ENCODE data around the gene ACTN1. TPM values are rescaled to one million over a fixed set of nuclear protein-coding genes. Genes with fewer than 3 reads are reported as not detected.

Gene ACTN1
- total RNA-seq, 1 donor from 2014 or later = 1,102 TPM

DNA sequence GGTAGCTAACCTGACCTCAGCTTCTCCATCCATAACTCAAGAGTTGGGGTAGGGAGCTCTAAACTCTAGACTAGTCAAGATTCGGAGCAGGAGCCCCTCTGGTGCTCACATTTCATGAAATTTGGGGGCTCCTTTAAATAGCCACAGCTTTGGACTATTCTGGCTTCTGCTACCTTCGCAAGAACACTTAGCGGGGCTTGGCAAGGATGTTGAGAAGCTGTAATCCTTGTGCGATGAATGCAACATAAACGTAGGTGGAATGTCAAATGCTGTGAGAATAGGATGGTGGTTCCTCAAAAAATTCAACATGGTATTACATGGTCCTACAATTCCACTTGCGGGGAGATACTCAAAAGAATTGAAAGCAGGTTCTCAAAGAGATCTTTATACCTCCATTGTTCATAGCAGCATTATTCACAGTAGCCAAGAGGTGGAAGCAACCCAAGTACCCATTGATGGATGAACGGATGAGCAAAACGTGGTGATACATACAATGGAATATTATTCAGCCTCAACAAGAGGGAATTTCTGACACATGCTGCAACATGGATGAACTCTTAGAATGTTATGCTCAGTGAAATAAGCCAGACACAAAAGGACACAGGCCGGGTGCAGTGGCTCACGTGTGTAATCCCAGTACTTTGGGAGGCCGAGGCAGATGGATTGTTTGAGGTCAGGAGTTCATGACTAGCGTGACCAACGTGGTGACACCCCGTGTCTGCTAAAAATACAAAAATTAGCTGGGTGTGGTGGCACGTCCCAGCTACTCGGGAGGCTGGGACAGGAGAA is 73.8 kb downstream of the ACTN1 start:
- DNase-seq (ENCODE audit: low spot score) = no peak
- Mint-ChIP-seq H3K27me3 (ENCODE audit: low read depth) (no peaks in the 10 kb centered on the region), H3K27ac (ENCODE audit: unreplicated experiment) (peak overlapping the region; percentile 68), H3K9me3 (ENCODE audit: low read depth) (no peaks in the 10 kb centered on the region), H3K4me1 (ENCODE audit: low read depth) (peaks cover 38% of the 10 kb centered on the region), H3K4me3 (ENCODE audit: unreplicated experiment) (no peak overlapping the region), H3K36me3 (ENCODE audit: low read depth) (peaks cover 78% of the 10 kb centered on the region)
- TF ChIP-seq, protein P1, sequence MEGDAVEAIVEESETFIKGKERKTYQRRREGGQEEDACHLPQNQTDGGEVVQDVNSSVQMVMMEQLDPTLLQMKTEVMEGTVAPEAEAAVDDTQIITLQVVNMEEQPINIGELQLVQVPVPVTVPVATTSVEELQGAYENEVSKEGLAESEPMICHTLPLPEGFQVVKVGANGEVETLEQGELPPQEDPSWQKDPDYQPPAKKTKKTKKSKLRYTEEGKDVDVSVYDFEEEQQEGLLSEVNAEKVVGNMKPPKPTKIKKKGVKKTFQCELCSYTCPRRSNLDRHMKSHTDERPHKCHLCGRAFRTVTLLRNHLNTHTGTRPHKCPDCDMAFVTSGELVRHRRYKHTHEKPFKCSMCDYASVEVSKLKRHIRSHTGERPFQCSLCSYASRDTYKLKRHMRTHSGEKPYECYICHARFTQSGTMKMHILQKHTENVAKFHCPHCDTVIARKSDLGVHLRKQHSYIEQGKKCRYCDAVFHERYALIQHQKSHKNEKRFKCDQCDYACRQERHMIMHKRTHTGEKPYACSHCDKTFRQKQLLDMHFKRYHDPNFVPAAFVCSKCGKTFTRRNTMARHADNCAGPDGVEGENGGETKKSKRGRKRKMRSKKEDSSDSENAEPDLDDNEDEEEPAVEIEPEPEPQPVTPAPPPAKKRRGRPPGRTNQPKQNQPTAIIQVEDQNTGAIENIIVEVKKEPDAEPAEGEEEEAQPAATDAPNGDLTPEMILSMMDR (IDR thresholded peaks at IDR 0.05) = no peak

DNA sequence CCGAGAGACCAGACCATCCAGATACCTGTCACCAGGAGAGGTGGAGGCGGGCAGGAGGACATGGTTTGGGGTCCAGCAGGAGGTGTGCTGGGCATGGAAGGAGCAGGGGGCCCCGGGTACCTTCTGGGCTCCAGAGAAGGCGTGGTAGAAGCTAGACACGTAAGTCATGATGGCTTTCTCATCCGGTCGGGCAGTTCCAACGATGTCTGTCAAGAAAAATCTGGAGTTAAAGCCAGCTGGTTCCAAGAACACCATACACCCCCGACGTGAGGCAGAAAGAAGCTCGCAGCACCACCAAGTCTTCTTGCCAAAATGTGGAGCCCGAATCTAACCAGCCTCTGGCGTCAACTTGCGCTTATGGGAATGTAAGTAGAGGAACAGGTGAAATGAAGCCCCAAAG is 76.7 kb downstream of the ACTN1 start:
- H3K27ac Mint-ChIP-seq (ENCODE audit: unreplicated experiment) = peak overlapping the region; percentile 90
- peaks cover 74% of the 10 kb centered on the region for H3K36me3 Mint-ChIP-seq (ENCODE audit: low read depth)
- H3K4me3 Mint-ChIP-seq (ENCODE audit: unreplicated experiment) = no peak overlapping the region

DNA sequence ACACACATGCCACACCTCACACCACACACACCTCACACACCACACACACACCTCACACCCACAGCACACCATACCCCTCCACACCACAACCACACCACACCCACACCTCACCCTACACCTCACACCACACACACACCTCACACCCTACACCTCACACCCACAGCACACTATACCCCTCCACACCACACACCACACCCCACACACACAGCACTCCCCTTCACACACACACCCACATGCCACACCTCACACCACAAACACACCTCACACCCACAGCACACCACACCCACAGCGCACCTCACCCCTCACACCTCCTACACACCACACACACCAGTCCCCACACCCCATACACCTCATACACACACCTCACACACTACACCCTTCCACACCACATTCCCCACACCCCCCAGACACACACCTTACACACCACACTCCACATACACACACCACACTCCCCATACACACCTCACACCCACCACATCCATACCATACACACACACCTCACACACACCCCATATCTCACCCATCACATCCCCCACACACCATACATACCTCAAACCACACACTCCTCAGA is 80.0 kb downstream of the ACTN1 start:
- peak overlapping the region; percentile 90 for H3K27ac Mint-ChIP-seq (ENCODE audit: unreplicated experiment)
- TF ChIP-seq, protein P1 (IDR thresholded peaks at IDR 0.05) = no peak
- H3K27me3 Mint-ChIP-seq (ENCODE audit: low read depth) = no peaks in the 10 kb centered on the region
- H3K4me1 Mint-ChIP-seq (ENCODE audit: low read depth) = peaks cover 65% of the 10 kb centered on the region
- no peak for DNase-seq (ENCODE audit: low spot score)
- H3K4me3 Mint-ChIP-seq (ENCODE audit: unreplicated experiment) = no peak overlapping the region
- peaks cover 72% of the 10 kb centered on the region for H3K36me3 Mint-ChIP-seq (ENCODE audit: low read depth)
- no peaks in the 10 kb centered on the region for H3K9me3 Mint-ChIP-seq (ENCODE audit: low read depth)

More for the DNA sequence above, 76.7 kb downstream of the ACTN1 start:
- no peak for DNase-seq (ENCODE audit: low spot score)
- peaks cover 39% of the 10 kb centered on the region for H3K4me1 Mint-ChIP-seq (ENCODE audit: low read depth)
- TF ChIP-seq, protein P1 (IDR thresholded peaks at IDR 0.05) = no peak
- no peaks in the 10 kb centered on the region for H3K9me3 Mint-ChIP-seq (ENCODE audit: low read depth)
- no peaks in the 10 kb centered on the region for H3K27me3 Mint-ChIP-seq (ENCODE audit: low read depth)

DNA sequence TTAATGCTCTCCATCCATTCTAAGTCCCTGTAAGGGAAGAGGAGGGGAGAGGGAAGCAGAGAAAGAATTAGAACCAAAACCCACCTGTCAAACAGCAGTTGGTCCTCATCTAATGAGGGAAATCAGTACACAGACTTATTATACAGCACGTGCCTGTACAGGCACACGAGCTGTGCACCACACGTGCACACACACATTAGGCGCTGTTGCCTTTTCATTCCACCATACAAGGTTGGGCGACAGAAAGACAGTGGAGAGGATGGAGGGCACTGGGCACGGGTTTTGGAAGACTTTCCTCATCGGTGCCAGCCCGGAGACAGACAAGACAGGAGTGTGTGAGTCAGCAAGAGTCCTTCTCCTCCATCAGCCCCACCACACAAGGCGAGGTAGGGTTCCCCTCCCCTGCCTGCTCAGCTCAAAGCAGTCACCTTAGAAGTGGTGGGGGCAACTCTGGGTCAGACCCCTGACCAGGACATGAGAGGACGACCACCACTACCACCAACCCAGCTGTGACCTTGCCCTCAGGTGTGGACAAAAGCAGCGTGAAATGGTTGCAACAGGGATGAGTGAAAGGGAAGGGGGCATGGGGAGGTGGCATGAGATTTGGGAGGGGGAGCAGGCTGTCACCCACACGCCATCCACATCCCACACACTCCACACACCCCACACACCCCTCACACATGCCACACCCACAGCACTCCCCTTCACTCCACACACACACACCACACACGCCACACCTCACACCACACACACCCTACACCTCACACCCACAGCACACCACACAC is 80.7 kb downstream of the ACTN1 start:
- H3K4me3 Mint-ChIP-seq (ENCODE audit: unreplicated experiment) = peak overlapping the region; percentile 19

More for the DNA sequence above, 80.7 kb downstream of the ACTN1 start:
- no peaks in the 10 kb centered on the region for H3K9me3 Mint-ChIP-seq (ENCODE audit: low read depth)
- peaks cover 72% of the 10 kb centered on the region for H3K36me3 Mint-ChIP-seq (ENCODE audit: low read depth)
- TF ChIP-seq, protein P1 (IDR thresholded peaks at IDR 0.05) = no peak
- H3K27me3 Mint-ChIP-seq (ENCODE audit: low read depth) = no peaks in the 10 kb centered on the region
- H3K27ac Mint-ChIP-seq (ENCODE audit: unreplicated experiment) = peak overlapping the region; percentile 94
- peaks cover 72% of the 10 kb centered on the region for H3K4me1 Mint-ChIP-seq (ENCODE audit: low read depth)
- no peak for DNase-seq (ENCODE audit: low spot score)
